NAMALWA (cell line): ENCODE results near the gene SUPT20H.

Experiments
- DNase-seq: peaks from one replicate; pipeline ENCODE4 v3.0.0-alpha.2; 2015; ENCODE audit warnings: low spot score

Gene SUPT20H

GRCh38 chr13:36999054-36999714 lies 60.3 kb downstream of the SUPT20H start, which contains the start of gene ALG5:
ALG5 (minus strand) TSS chr13:36999340; CDS start chr13:36999300, 40 bp downstream.
- DNase-seq, result peak; percentile 93

GRCh38 chr13:36998624-36999041 lies 60.9 kb downstream of the SUPT20H start:
- peak; percentile 49 for DNase-seq

- DNase-seq, result no peak
Observed at GRCh38 chr13:36997716-36998427, 61.6 kb downstream of the SUPT20H start.

DNA sequence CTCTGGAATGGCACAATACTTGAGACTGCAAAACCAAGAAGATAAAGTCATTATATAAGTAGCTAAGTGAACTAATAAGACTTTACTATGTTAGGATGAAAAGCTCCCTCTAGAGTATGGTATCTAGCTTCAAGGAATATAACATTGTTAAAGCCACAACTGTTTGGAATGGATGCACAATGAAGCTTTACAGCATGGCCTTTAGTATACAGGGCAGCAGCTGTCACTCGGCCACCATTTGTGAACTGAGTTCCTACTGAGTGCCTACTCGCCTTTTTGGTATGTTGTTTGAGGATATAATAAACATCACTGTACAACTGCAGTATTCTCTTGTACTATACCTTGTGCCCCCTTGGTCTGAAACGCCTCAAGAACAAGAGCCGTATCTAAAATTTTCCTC lies 67.1 kb downstream of the SUPT20H start:
- no peak for DNase-seq

- no peak for DNase-seq
Observed at GRCh38 chr13:36986462-36987240, 72.8 kb downstream of the SUPT20H start.

GRCh38 chr13:36981156-36981743 lies 78.2 kb downstream of the SUPT20H start:
- DNase-seq, result peak; percentile 70

- no peak for DNase-seq
Observed at GRCh38 chr13:36979361-36980050, 80.0 kb downstream of the SUPT20H start.

DNA sequence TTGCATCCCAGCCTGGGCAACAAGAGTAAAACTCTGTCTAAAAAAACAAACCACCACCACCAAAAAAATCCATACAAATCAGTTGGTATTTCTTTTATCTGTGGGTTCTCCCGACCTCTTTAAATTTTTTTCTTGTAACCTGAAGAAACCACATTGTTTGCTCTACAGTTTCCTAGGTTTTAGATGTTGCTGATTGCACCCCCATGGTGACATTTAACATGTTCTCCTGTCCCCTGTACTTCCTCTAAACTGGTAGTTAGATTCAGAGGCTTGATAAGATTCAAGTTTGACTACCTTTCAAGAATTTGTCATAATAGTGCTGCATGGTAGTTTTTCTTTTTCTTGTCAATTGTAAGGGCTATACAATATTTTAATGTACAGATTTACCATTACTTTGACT lies 84.3 kb downstream of the SUPT20H start:
- DNase-seq, result no peak

GRCh38 chr13:36973621-36974295 lies 85.7 kb downstream of the SUPT20H start:
- peak; percentile 52 for DNase-seq

DNA sequence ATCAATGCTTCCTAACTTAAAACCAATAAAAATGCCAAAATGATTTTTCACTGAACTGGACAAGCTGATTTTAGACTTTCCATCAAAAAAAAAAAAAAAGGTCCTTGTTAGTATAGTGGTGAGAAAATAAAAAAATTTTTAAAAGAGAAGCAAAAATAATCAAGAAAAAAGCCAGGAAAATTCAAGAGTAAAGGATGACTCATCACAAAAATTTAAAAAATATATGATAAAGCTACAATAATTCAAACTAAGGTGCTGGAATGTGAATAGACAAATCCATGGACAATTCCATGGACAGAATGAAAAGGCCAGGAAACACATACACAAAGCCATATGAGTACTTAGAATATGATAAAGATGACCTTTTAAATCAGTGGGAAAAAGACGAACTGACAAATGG lies 86.5 kb downstream of the SUPT20H start:
- DNase-seq, result no peak

GRCh38 chr13:36966404-36966803 lies 93.1 kb downstream of the SUPT20H start:
- no peak for DNase-seq

- DNase-seq, result no peak
Observed at GRCh38 chr13:36965767-36966166, 93.7 kb downstream of the SUPT20H start.

GRCh38 chr13:36959456-36960116 lies 99.9 kb downstream of the SUPT20H start:
- no peak for DNase-seq
